ENCODE data around the gene DLGAP4. TPM values are rescaled to one million over a fixed set of nuclear protein-coding genes. Genes with fewer than 3 reads are reported as not detected.
A peak's percentile ranks its signal among the peaks of the same experiment; 100 is the strongest.
"Not testable (repeated sequence)": the region's sequence is repeated elsewhere in the genome, so short reads cannot be mapped to it uniquely, and the experiment has no call there.

DLGAP4 gene
- total RNA-seq, 4 donors from 2014 or later, result 38.6 to 193 (median 80.5) TPM

DNA sequence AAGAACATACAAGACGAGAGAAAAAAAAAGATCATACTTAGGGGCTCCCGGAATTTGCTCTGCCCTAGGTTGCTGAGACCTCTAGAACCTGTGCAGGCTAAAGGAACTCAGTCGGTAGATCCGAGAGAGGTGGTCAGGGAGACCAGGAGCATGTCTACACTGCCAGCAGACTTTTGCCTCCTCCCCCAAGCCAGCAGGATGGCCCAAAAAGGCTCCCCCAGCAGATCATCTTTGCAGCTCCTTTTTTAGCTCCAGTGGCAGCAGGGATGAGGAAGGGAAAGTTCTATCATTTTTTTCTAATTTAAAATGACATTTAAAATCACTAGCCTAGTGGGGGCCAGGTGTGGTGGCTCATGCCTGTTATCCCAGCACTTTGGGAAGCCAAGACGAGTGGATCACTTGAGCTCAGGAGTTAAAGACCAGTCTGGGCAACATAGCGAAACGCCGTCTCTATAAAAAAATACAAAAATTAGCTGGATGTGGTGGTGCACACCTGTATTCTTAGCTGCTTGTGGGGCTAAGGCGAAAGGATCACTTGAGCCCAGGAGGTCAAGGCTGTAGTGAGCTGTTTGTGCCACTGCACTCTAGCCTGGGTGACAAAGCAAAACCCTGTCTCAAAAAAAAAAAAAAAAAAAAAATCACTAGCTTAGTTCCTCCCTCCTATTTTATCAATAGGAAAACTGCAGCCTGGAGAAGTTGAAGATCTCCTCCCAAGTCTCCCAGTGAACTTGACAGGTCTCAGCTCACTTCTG is 165.9 kb downstream of the DLGAP4 start:
- Histone ChIP-seq H3K4me3 (no peak overlapping the region), H3K9me3 (no peaks in the 10 kb centered on the region)

DNA sequence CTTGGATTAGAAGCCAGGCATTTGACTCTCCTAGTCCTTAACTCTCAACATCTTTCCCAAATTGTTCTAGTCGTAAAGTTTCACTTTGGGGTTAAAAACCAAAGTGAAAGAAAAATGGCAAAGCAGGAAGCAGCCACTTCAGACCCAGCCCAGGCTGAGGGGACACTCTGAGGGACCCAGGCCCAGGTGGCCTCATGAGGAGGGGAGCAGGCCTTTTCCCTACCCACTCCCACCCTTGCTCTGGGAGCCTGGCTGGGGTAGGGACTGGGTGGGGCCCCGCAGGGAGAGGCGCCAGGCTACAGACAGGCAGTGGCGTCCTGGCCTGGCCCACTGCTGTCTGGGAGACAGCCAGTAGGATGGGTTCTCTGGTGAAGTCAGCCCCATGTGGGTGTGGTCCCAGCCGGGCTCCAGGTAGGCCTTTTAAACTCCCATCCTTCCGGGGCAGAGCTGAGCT is 166.5 kb downstream of the DLGAP4 start:
- no peaks in the 10 kb centered on the region for H3K36me3 ChIP-seq
- H3K9me3 ChIP-seq, result no peaks in the 10 kb centered on the region
- DNase-seq, result peak; percentile 43 to 55
- peaks cover 11 to 12% of the 10 kb centered on the region in 2 donors for H3K4me1 ChIP-seq
- no peaks in the 10 kb centered on the region for H3K27me3 ChIP-seq
- intact Hi-C loops (cut with DNase I; ENCODE audit: low total_unique reads), result no loop called here
- peak overlapping the region; percentile 75 to 79 for H3K27ac ChIP-seq
- peak overlapping the region in 1 of 2 donors; percentile 21 for H3K4me3 ChIP-seq
- TF ChIP-seq, protein P1, sequence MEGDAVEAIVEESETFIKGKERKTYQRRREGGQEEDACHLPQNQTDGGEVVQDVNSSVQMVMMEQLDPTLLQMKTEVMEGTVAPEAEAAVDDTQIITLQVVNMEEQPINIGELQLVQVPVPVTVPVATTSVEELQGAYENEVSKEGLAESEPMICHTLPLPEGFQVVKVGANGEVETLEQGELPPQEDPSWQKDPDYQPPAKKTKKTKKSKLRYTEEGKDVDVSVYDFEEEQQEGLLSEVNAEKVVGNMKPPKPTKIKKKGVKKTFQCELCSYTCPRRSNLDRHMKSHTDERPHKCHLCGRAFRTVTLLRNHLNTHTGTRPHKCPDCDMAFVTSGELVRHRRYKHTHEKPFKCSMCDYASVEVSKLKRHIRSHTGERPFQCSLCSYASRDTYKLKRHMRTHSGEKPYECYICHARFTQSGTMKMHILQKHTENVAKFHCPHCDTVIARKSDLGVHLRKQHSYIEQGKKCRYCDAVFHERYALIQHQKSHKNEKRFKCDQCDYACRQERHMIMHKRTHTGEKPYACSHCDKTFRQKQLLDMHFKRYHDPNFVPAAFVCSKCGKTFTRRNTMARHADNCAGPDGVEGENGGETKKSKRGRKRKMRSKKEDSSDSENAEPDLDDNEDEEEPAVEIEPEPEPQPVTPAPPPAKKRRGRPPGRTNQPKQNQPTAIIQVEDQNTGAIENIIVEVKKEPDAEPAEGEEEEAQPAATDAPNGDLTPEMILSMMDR (IDR thresholded peaks at IDR 0.05), result no peak
- TF ChIP-seq POLR2A (IDR thresholded peaks at IDR 0.05), result no peak

More for the DNA sequence above, 165.9 kb downstream of the DLGAP4 start:
- intact Hi-C loops (cut with DNase I; ENCODE audit: low total_unique reads), result no loop called here
- no peak for DNase-seq
- Histone ChIP-seq H3K36me3 (no peaks in the 10 kb centered on the region), H3K27me3 (no peaks in the 10 kb centered on the region), H3K27ac (peak overlapping the region; percentile 75 to 79), H3K4me1 (peaks cover 11 to 18% of the 10 kb centered on the region in 2 donors)
- TF ChIP-seq, protein P1 (IDR thresholded peaks at IDR 0.05), result no peak
- TF ChIP-seq POLR2A (IDR thresholded peaks at IDR 0.05), result no peak

DNA sequence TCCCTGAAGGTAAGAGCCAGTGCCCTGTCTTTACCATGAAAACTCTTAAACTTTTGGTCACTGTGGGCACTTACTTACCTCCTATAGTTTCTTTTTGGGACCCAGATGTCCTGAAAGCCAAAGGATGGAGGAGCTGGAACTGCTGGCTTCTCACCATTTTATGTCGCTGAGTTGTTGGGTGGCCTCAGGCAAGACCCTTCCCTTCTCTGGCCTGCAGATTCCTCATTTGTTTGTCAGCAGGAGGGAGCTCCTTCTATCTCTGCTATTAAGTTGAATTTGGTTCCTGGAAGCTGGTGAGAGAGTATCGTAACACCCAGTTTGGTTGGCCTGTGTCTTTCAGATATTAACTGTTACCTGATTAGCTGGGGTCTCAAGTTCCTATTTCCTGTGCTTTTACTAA is 167.0 kb downstream of the DLGAP4 start:
- Histone ChIP-seq H3K9me3 (no peaks in the 10 kb centered on the region), H3K27me3 (no peaks in the 10 kb centered on the region), H3K27ac (peak overlapping the region; percentile 75 to 79), H3K36me3 (no peaks in the 10 kb centered on the region), H3K4me1 (peaks cover 8 to 11% of the 10 kb centered on the region in 2 donors), H3K4me3 (peak overlapping the region in 1 of 2 donors; percentile 21)
- intact Hi-C loops (cut with DNase I; ENCODE audit: low total_unique reads), result no loop called here
- TF ChIP-seq, protein P1 (IDR thresholded peaks at IDR 0.05), result no peak
- no peak for TF ChIP-seq POLR2A (IDR thresholded peaks at IDR 0.05)
- no peak for DNase-seq

DNA sequence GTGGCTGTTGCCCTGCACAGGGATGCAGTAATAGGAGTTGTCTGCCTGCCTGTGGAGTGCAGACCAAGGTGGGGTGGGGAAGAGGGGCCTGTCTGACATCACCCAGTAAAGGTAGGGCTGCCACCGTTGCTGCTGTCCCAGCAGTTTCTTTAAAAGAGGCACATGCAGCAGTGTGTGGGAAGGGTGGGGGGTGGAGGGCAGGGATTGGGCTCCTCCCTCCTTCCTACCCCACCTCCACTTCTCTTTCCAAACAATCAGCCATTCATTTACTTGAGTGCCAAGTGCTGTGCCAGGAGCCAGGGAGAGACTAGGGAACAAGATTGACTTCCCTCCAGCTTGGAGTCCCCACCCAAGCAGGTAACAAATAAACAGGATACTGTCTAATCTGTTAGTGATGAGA is 168.4 kb downstream of the DLGAP4 start:
- H3K27me3 ChIP-seq, result no peaks in the 10 kb centered on the region
- no peak for DNase-seq
- no peaks in the 10 kb centered on the region for H3K9me3 ChIP-seq
- no peak overlapping the region for H3K4me3 ChIP-seq
- H3K36me3 ChIP-seq, result no peaks in the 10 kb centered on the region
- H3K4me1 ChIP-seq, result peaks cover 11 to 16% of the 10 kb centered on the region in 2 donors
- TF ChIP-seq POLR2A (IDR thresholded peaks at IDR 0.05), result no peak
- TF ChIP-seq, protein P1 (IDR thresholded peaks at IDR 0.05), result no peak
- intact Hi-C loops (cut with DNase I; ENCODE audit: low total_unique reads), result no loop called here
- H3K27ac ChIP-seq, result peak overlapping the region; percentile 18 to 56

DNA sequence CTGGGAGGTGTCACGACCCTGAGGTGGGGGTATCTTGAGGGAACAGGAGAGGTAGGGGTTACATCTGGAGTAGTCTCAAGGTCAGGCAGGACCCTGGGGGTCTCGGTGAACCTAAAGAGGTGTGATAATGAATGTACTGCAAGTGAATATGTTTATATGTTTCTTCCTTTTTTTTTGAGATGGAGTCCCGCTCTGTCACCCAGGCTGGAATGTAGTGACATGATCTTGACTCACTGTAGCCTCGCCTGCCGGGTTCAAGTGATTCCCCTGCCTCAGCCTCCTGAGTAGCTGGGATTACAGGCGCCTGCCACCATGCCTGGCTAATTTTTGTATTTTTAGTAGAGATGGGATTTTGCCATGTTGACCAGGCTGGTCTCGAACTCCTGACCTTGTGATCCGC is 168.9 kb downstream of the DLGAP4 start:
- H3K9me3 ChIP-seq; H3K27me3 ChIP-seq; DNase-seq; intact Hi-C loops (cut with DNase I; ENCODE audit: low total_unique reads); H3K36me3 ChIP-seq; H3K4me3 ChIP-seq: not testable (repeated sequence)
- Histone ChIP-seq H3K27ac (peak overlapping the region; percentile 18 to 56), H3K4me1 (peaks cover 11 to 19% of the 10 kb centered on the region in 2 donors)
